K562 (cell line): ENCODE measurements around the gene YKT6.

Experiments used
- BRD4 ChIP-seq: fragments of 200-600 bp; sonication (generic); IDR thresholded peaks from 2 replicates; pipeline ENCODE4 v1.6.1; 2017; ENCODE audit warnings: inconsistent platforms
- POLR2A ChIP-seq: fragments of 450-650 bp; conservative IDR thresholded peaks from 2 replicates; pipeline ENCODE4 v1.6.1; 2016
- TF ChIP-seq, protein P1 (sequence below), 2 experiments: fragments of 450-650 bp in 1 of 2; sonication (generic) in 1 of 2; formaldehyde crosslinking in 1 of 2; IDR thresholded peaks in 1 of 2; conservative IDR thresholded peaks in 1 of 2; 2 replicates each; pipeline versions ENCODE4 v1.6.1 to v1.8.1; 2016 to 2023; ENCODE audit warnings: mild to moderate bottlenecking in 2 of 2, moderate library complexity in 2 of 2, inconsistent platforms in 1 of 2, missing genetic modification reagents in 1 of 2

DNA sequence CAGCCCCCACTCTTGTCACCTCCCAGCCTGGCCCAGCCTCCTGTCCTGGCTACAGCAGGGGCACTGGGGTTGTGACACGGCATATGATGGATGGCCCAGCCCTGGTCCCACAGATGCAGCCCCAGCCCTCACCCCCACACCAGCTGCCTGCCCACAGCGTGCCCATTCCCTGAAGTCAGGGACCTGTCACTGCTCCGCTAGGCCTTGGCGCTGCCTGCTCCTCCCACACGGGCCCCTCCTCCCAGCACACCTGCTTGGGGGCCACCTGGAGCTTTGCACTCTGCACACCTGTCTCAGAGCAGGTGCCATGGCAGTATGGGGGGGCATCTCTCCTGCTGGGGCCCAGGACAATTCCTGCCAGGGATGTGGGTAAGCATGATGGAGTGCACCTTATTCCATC, 15.0 kb upstream of the YKT6 start:
- TF ChIP-seq, protein P1, sequence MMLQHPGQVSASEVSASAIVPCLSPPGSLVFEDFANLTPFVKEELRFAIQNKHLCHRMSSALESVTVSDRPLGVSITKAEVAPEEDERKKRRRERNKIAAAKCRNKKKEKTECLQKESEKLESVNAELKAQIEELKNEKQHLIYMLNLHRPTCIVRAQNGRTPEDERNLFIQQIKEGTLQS (IDR thresholded peaks at IDR 0.05) = no peak
- TF ChIP-seq, protein P1 (CRISPR knock-in tag; conservative IDR thresholded peaks at IDR 0.05) = no peak
- TF ChIP-seq BRD4 = no peak
- TF ChIP-seq POLR2A = no peak
